HEK293 (cell line): ENCODE results near the gene CAVIN3.

Experiments
- BCL11A ChIP-seq: fragments of 450-650 bp; formaldehyde crosslinking; IDR thresholded peaks from 2 replicates; pipeline ENCODE4 v1.5.1; 2016; ENCODE audit warnings: low read depth, missing biosample characterization, missing genetic modification characterization
- MYNN ChIP-seq: fragments of 450-650 bp; formaldehyde crosslinking; IDR thresholded peaks from 2 replicates; pipeline ENCODE4 v1.5.1; 2016; ENCODE audit warnings: missing biosample characterization, missing genetic modification characterization, borderline replicate concordance
- SP2 ChIP-seq: fragments of 450-650 bp; formaldehyde crosslinking; IDR thresholded peaks from 2 replicates; pipeline ENCODE4 v1.5.1; 2016; ENCODE audit warnings: missing biosample characterization, missing genetic modification characterization
- ZBTB1 ChIP-seq: fragments of 450-650 bp; formaldehyde crosslinking; IDR thresholded peaks from 2 replicates; pipeline ENCODE4 v1.5.1; 2016; ENCODE audit warnings: missing biosample characterization, missing genetic modification characterization
- ZEB2 ChIP-seq: fragments of 450-650 bp; formaldehyde crosslinking; IDR thresholded peaks from 2 replicates; pipeline ENCODE4 v1.5.1; 2016; ENCODE audit warnings: missing biosample characterization, missing genetic modification characterization
- ZNF138 ChIP-seq: fragments of 450-650 bp; formaldehyde crosslinking; IDR thresholded peaks from 2 replicates; pipeline ENCODE4 v1.5.1; 2016; ENCODE audit warnings: missing biosample characterization, missing genetic modification characterization, borderline replicate concordance
- ZNF169 ChIP-seq: fragments of 450-650 bp; formaldehyde crosslinking; IDR thresholded peaks from 2 replicates; pipeline ENCODE4 v1.5.1; 2016; ENCODE audit warnings: missing biosample characterization, missing genetic modification characterization
- ZNF311 ChIP-seq: fragments of 450-650 bp; formaldehyde crosslinking; IDR thresholded peaks from 2 replicates; pipeline ENCODE4 v1.5.1; 2017; ENCODE audit warnings: missing biosample characterization, missing genetic modification characterization, borderline replicate concordance
- ZNF558 ChIP-seq: fragments of 450-650 bp; formaldehyde crosslinking; IDR thresholded peaks from 2 replicates; pipeline ENCODE4 v1.5.1; 2016; ENCODE audit warnings: missing biosample characterization, missing genetic modification characterization
- ZNF596 ChIP-seq: fragments of 450-650 bp; IDR thresholded peaks from 2 replicates; pipeline ENCODE4 v1.5.0; 2018; ENCODE audit warnings: missing biosample characterization, mild to moderate bottlenecking, missing genetic modification characterization, moderate library complexity
- TF ChIP-seq, protein P1 (sequence below): fragments of 450-650 bp; formaldehyde crosslinking; IDR thresholded peaks from 2 replicates; pipeline ENCODE4 v1.5.1; 2016; ENCODE audit warnings: missing biosample characterization, missing genetic modification characterization
- TF ChIP-seq, protein P2 (sequence below): fragments of 450-650 bp; formaldehyde crosslinking; IDR thresholded peaks from 2 replicates; pipeline ENCODE4 v1.5.1; 2016; ENCODE audit warnings: missing biosample characterization, missing genetic modification characterization
- TF ChIP-seq, protein P3 (sequence below): fragments of 450-650 bp; IDR thresholded peaks from 2 replicates; pipeline ENCODE4 v1.5.1; 2018; ENCODE audit warnings: missing biosample characterization, missing genetic modification characterization
- TF ChIP-seq, protein P4 (sequence below): fragments of 450-650 bp; formaldehyde crosslinking; IDR thresholded peaks from 2 replicates; pipeline ENCODE4 v1.5.1; 2016; ENCODE audit warnings: missing biosample characterization, missing genetic modification characterization

DNA sequence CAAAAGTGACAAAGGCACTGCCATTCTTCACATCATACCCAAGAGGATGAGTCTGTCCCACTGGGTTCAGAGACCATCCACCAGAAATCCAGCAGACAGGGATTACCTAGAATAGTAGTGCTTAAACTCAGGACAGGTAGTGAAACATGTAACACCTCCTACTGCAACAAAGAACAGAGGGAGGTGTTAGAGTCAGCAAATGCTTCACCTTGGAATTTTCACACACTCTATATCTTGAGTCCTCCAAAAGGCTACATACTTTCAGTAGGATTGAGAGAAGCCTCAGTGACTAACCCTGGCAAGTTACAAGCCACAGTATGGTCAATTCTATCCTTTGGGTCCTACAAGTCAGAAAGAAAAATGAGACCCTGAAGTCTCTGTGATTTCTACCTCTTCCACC lies 6.0 kb upstream of the CAVIN3 start:
- TF ChIP-seq, protein P1, sequence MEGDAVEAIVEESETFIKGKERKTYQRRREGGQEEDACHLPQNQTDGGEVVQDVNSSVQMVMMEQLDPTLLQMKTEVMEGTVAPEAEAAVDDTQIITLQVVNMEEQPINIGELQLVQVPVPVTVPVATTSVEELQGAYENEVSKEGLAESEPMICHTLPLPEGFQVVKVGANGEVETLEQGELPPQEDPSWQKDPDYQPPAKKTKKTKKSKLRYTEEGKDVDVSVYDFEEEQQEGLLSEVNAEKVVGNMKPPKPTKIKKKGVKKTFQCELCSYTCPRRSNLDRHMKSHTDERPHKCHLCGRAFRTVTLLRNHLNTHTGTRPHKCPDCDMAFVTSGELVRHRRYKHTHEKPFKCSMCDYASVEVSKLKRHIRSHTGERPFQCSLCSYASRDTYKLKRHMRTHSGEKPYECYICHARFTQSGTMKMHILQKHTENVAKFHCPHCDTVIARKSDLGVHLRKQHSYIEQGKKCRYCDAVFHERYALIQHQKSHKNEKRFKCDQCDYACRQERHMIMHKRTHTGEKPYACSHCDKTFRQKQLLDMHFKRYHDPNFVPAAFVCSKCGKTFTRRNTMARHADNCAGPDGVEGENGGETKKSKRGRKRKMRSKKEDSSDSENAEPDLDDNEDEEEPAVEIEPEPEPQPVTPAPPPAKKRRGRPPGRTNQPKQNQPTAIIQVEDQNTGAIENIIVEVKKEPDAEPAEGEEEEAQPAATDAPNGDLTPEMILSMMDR (tag by site-specific recombination) = no peak
- TF ChIP-seq ZNF311 (tag by site-specific recombination) (no peak), ZBTB1 (tag by site-specific recombination) (no peak), ZNF558 (tag by site-specific recombination) (no peak), ZNF169 (no peak), BCL11A (tag by site-specific recombination) (no peak), ZNF596 (tag by site-specific recombination) (no peak), ZNF138 (no peak), MYNN (no peak), SP2 (tag by site-specific recombination) (no peak), ZEB2 (tag by site-specific recombination) (no peak)
- TF ChIP-seq, protein P2, sequence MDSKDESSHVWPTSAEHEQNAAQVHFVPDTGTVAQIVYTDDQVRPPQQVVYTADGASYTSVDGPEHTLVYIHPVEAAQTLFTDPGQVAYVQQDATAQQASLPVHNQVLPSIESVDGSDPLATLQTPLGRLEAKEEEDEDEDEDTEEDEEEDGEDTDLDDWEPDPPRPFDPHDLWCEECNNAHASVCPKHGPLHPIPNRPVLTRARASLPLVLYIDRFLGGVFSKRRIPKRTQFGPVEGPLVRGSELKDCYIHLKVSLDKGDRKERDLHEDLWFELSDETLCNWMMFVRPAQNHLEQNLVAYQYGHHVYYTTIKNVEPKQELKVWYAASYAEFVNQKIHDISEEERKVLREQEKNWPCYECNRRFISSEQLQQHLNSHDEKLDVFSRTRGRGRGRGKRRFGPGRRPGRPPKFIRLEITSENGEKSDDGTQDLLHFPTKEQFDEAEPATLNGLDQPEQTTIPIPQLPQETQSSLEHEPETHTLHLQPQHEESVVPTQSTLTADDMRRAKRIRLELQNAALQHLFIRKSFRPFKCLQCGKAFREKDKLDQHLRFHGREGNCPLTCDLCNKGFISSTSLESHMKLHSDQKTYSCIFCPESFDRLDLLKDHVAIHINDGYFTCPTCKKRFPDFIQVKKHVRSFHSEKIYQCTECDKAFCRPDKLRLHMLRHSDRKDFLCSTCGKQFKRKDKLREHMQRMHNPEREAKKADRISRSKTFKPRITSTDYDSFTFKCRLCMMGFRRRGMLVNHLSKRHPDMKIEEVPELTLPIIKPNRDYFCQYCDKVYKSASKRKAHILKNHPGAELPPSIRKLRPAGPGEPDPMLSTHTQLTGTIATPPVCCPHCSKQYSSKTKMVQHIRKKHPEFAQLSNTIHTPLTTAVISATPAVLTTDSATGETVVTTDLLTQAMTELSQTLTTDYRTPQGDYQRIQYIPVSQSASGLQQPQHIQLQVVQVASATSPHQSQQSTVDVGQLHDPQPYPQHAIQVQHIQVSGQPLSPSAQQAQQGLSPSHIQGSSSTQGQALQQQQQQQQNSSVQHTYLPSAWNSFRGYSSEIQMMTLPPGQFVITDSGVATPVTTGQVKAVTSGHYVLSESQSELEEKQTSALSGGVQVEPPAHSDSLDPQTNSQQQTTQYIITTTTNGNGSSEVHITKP = no peak
- TF ChIP-seq, protein P3, sequence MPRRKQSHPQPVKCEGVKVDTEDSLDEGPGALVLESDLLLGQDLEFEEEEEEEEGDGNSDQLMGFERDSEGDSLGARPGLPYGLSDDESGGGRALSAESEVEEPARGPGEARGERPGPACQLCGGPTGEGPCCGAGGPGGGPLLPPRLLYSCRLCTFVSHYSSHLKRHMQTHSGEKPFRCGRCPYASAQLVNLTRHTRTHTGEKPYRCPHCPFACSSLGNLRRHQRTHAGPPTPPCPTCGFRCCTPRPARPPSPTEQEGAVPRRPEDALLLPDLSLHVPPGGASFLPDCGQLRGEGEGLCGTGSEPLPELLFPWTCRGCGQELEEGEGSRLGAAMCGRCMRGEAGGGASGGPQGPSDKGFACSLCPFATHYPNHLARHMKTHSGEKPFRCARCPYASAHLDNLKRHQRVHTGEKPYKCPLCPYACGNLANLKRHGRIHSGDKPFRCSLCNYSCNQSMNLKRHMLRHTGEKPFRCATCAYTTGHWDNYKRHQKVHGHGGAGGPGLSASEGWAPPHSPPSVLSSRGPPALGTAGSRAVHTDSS (tag by site-specific recombination) = no peak
- TF ChIP-seq, protein P4, sequence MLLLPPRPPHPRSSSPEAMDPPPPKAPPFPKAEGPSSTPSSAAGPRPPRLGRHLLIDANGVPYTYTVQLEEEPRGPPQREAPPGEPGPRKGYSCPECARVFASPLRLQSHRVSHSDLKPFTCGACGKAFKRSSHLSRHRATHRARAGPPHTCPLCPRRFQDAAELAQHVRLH = no peak
